Tibial nerve (tissue), 4 donors: ENCODE results near the gene SEL1L.

Source experiments
- CTCF ChIP-seq, 5 experiments: fragments of 200-600 bp in 3 of 5; fragments of 450-650 bp in 2 of 5; sonication (generic) in 3 of 5; IDR thresholded peaks; one replicate each; pipeline ENCODE4 v1.5.1; 2016 to 2019; ENCODE audit warnings: antibody characterized with exemption in 5 of 5, mild to moderate bottlenecking in 3 of 5, moderate library complexity in 2 of 5
- EP300 ChIP-seq, 2 donors: sonication (generic); formaldehyde crosslinking; IDR thresholded peaks; one replicate each; pipeline ENCODE4 v1.6.1; 2017; ENCODE audit warnings: antibody characterized with exemption in 2 of 2, mild to moderate bottlenecking in 1 of 2
- POLR2A ChIP-seq, 2 donors: fragments of 450-650 bp; IDR thresholded peaks; one replicate each; pipeline ENCODE4 v1.6.1; 2017; ENCODE audit warnings: antibody characterized with exemption in 2 of 2, mild to moderate bottlenecking in 2 of 2, moderate library complexity in 2 of 2

GRCh38 chr14:81432219-81432661, 101.4 kb downstream of the SEL1L start:
- no peak for TF ChIP-seq CTCF (IDR thresholded peaks at IDR 0.05)
- TF ChIP-seq POLR2A (IDR thresholded peaks at IDR 0.05) = no peak
- no peak for TF ChIP-seq EP300 (IDR thresholded peaks at IDR 0.05)
